ENCODE results near the gene VRK1.

The VRK1 gene

GRCh38 chr14:96888593-96888992, 91.4 kb downstream of the VRK1 start:
- no peak for DNase-seq

- DNase-seq = no peak
Measured at GRCh38 chr14:96889091-96889490, 91.9 kb downstream of the VRK1 start.

GRCh38 chr14:96893966-96894622, 96.9 kb downstream of the VRK1 start:
- no peak for DNase-seq

DNA sequence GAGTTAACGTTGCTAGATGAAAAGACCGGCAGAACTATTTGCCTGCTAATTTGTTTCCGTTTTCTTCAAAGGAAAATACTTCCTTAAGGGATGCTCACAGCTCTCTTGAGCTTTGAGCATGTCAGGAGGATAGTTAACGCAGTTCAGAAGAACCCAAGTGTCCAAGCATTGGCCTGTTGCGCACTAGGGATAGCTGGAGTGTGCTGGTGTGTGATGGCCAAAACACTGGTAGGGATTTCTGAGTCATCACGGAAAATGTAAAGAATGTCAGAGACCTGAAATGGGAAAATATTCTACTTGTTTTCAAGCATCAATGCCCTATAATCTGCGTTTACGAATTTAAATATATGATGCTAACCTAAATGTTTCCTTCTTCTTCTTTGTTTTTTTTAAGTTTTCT, 97.8 kb downstream of the VRK1 start:
- no peak for DNase-seq

DNA sequence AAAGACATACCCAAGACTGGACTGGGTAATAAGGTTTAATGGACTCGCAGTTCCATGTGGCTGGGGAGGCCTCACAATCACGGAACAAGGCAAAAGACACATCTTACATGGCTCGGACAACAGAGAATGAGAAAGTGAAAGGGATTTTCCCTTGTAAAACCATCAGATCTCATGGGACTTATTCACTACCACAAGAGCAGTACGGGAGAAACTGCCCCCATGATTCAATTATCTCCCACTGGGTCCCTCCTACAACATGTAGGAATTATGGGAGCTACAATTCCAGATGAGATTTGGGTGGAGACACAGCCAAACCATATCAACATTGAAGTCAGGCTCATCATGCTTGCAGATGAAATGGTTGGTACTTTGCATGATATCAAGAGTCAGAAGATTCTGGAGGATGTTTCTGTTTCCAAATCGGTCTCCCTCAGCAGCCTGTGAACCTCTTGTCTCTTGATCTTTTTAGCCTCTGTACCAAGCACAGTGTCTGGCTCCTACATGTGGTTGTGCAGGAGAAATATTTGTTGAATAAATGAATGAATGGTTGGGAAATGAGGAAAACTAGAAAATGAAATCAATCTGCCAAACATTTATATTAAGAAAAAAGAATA, 98.6 kb downstream of the VRK1 start:
- no peak for DNase-seq

GRCh38 chr14:96897184-96897583, 100.0 kb downstream of the VRK1 start:
- DNase-seq = no peak

GRCh38 chr14:96901227-96901626, 104.0 kb downstream of the VRK1 start:
- no peak for DNase-seq

- DNase-seq = no peak
Measured at GRCh38 chr14:96902004-96902403, 104.8 kb downstream of the VRK1 start.

GRCh38 chr14:96903444-96904023, 106.4 kb downstream of the VRK1 start:
- no peak for DNase-seq

DNA sequence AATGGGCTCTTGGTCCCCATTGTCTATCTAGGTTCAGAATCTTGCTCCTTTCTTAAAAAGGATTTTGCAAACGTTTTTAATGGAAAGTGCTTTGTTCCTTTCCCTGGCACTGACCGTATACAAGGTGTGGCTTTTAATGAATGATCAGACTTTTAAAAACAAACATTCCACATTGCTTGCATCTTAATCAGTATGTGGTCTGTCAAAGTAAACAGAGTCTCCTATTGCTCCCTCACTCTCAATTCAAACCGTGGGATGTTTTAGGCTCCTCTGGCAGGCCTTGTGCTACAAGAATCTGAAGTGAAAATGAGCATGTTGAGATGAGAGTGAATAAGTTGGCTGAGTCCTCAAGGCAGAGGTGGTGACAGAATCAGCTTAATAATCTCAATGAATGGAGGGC, 107.0 kb downstream of the VRK1 start:
- no peak for DNase-seq

DNA sequence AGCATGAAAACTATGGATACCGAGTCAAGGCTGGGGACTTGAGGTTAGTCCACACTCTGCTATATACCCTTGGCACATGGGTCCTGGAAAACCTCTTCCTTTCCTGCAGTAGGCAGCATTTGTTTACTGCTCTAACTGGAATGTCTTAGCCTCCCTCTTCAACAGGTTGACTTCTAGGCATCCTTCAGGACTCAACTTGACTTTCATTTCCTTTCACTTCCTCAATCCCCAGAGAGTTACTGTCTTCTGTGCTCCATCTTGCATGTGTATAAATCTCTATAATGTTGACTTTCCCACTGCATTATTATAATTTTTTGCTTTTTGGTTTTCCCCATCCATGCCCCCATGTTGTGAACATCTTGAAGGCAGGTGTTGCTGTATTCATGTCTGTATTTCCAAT, 107.9 kb downstream of the VRK1 start:
- no peak for DNase-seq

- DNase-seq = no peak
Measured at GRCh38 chr14:96905825-96906224, 108.6 kb downstream of the VRK1 start.

- no peak for DNase-seq
Measured at GRCh38 chr14:96906434-96906833, 109.3 kb downstream of the VRK1 start.

DNA sequence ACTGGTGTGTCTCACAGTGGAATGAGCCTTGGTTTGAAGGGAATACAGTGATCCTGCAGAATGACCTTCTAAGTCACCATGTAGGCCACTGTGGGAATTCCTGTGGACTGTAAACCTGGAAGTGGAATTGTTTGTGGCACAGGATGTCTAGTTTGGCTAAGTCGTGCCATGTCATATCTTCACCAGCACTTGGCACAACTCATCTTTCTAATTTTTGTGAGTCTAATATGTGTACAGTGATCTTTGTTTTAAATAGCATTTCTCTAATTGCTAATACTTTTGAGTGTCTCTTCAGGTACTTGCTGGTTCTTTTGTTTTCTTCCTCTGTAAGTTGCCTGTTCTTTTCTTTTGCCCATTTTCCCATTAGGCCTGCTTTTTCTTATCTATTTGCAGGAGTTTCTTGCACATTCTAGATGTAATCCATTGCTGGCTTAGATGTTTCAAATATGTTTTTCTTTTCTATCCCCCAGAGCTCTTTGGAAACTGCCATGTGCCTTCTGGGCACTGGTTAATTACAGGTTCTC, 112.7 kb downstream of the VRK1 start:
- no peak for DNase-seq

DNA sequence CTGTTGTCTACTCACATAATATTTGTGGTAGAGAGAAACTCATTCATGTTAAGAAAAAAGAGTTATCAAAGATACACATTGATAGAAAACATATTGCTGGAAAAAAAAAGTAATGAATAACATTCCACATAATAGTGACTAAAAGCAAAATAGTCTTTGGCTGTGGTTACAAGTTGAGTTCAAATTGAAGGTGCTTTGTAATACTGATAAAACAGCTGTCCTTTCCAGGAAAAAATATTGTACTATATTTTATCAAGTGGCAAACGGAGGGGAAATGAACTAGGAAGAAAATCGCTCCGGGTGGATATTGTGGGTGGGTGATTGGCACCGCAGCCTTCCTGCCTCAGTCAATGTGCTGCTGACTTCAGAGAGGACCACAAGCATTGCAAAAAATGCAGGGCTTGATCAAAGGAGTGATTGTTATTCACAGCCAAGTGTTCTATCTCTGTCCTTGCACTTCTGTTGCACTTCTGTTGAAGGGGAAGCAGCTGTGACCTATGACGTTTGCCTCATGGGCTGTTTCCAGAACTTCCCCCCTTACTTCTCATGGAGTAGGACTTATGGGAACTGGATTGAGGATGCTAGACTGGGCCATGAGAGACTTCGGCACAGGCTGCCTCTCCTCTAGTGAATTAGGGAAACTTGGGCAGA, 114.4 kb downstream of the VRK1 start:
- DNase-seq = no peak

- DNase-seq = no peak
Measured at GRCh38 chr14:96914571-96915128, 117.5 kb downstream of the VRK1 start.

GRCh38 chr14:96915478-96915877, 118.3 kb downstream of the VRK1 start:
- DNase-seq = no peak

DNA sequence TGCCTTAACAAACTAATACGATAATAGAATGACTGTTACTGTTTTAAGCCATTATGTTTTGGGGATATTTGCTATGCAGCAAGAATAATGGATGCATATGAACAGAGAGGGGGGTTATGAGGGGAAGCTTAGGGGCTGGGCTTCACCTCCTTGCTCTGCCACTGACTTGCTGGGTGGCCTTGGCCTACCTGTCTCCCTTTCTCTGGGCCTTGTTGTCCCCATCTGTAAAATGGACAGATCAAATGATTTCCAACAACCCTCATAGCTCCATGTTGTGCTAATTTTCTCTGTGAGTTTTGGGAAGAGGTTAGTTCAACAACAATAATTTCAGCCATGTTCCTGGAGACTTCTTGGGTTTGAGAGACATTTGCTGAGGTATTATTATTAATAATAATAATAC, 119.6 kb downstream of the VRK1 start:
- DNase-seq = no peak

- no peak for DNase-seq
Measured at GRCh38 chr14:96917442-96917963, 120.3 kb downstream of the VRK1 start.

DNA sequence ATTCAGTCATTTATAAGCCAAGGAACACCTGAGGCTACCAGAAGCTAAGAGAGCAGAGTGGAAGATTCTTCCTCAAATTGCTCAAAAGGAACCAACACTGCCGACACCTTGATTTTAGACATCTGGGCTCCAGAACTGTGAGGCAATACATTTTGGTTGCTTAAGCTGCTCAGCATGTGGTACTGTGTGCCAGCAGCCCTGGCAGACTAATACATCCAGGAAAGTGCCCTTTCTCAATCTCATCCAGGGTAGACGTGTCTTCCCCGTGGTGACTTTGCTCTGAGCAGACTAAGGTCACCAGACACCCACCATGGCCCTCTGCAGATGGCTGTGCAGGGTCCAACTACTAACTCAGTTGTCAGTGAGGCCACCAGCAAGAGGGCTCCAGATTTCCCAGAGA, 122.8 kb downstream of the VRK1 start:
- DNase-seq = no peak

- no peak for DNase-seq
Measured at GRCh38 chr14:96920820-96921219, 123.6 kb downstream of the VRK1 start.

DNA sequence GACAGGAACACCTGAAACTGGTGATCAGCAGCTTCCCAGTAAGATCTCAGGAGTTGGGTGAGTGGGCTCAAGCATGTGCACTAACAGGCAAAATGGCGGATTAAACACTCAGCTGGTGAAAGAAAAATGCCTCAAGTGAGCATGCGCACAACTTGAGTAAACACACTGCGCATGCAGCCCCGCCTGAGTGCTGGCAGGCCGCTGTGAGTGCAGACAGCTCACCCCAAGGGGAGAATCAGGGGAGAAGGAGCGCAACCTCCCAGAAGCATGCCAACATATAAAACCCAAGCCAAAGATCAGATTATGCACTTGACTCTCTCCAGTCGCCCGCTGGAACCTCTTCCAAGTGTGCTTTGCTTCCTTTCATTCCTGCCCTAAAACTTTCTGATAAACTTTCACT, 125.8 kb downstream of the VRK1 start:
- no peak for DNase-seq

DNA sequence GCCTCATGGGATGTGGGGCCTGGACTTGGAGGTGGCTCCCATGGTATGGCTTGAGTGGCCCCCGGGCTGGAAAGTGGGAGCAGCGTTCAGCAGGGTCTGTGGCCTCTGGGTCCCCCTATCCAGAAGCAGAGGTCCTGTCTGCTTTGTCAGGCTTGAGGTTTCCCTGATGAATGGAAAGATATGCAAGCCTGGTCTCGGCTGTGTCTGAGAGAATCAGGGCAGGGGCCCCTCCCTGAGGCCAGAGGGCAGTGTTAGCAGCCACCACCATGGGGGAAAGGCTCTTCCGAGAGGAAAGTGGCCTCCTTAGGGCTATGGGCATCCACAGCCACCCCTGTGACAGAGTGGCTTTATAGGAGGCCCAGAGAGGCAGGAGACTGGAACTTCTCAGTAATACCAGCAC, 128.2 kb downstream of the VRK1 start:
- DNase-seq = no peak
